ENCODE measurements around the gene BAIAP2L1.

DNA sequence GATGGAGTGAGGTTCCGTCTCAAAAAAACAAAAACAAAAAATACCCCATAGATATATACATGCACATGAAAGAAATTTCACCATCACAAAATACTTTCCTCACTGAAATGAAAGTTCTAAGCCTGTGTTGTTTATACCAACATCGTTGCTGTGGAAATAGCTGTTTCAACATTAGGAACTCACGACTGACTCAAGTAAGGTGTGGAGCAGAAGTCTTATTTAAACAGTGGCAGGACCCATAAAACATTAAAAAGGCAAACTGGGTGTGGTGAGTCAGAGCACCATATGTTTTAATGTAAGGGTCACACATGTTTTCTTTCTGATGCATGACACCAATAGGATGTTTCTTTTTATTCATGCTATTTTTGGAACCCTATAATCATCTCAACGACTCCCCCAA is 48.3 kb downstream of the BAIAP2L1 start:
- TF ChIP-seq, protein P1, sequence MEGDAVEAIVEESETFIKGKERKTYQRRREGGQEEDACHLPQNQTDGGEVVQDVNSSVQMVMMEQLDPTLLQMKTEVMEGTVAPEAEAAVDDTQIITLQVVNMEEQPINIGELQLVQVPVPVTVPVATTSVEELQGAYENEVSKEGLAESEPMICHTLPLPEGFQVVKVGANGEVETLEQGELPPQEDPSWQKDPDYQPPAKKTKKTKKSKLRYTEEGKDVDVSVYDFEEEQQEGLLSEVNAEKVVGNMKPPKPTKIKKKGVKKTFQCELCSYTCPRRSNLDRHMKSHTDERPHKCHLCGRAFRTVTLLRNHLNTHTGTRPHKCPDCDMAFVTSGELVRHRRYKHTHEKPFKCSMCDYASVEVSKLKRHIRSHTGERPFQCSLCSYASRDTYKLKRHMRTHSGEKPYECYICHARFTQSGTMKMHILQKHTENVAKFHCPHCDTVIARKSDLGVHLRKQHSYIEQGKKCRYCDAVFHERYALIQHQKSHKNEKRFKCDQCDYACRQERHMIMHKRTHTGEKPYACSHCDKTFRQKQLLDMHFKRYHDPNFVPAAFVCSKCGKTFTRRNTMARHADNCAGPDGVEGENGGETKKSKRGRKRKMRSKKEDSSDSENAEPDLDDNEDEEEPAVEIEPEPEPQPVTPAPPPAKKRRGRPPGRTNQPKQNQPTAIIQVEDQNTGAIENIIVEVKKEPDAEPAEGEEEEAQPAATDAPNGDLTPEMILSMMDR (IDR thresholded peaks at IDR 0.05) = no peak
- TF ChIP-seq POLR2AphosphoS5 (IDR thresholded peaks at IDR 0.05) (no peak), POLR2A (IDR thresholded peaks at IDR 0.05) (no peak)
